ENCODE measurements around the gene PDS5B.

The PDS5B gene

DNA sequence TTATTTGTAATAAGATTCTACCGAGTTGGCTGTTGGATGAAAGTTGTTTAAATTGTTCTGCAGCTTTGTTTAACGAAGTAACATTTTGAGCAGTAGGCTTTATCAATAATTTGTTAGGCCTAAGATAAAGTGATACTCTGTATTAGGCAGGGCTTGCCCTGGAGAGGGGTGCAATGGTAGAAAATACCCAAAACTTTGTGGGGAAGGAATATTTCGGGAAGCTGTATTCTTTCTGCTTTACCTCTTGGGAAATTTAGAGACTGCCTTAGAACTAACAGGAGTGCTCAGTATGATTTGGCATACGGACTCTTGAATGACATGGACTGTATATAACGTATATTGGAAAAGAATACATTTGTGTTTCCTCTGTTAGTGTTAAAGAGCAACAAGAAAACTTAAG, 2.5 kb downstream of the PDS5B start:
- no peak for DNase-seq

GRCh38 chr13:32589471-32589870, 3.2 kb downstream of the PDS5B start:
- DNase-seq: no peak

DNA sequence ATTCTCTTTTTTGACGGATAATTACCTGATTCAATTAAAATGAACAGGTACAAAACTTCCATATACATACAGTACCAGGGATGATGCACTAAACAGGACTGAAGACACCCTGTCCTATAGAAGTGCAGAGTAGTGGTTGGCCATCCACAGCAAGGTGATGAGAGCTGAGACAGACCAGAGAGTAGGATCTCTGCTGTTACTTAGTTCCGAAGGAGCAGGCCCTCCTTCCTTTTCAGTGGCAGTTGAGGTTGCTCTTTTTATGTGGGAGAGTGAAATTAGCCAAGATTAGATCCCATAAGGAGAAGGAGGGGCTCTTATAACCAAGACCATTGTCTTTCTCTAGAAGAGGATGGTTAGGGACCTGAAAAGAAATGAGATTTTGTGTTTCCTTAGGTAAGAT, 4.0 kb downstream of the PDS5B start:
- DNase-seq: no peak

DNA sequence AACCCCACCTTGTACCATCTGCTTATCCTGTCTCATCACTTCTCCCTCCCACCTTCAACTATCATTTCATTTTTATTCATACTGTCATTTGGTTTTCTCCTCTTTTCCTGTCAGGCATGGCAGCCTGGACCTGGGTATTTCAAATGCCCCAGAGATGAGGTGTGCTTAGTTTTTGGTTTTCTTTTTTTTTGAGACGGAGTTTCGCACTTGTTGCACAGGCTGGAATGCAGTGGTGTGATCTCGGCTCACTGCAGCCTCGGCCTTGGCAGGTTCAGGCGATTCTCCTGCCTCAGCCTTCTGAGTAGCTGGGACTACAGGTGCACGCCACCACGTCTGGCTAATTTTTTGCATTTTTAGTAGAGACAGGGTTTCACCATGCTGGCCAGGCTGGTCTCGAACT, 5.8 kb downstream of the PDS5B start:
- DNase-seq: no peak

GRCh38 chr13:32594157-32594738, 8.0 kb downstream of the PDS5B start:
- DNase-seq: no peak

DNA sequence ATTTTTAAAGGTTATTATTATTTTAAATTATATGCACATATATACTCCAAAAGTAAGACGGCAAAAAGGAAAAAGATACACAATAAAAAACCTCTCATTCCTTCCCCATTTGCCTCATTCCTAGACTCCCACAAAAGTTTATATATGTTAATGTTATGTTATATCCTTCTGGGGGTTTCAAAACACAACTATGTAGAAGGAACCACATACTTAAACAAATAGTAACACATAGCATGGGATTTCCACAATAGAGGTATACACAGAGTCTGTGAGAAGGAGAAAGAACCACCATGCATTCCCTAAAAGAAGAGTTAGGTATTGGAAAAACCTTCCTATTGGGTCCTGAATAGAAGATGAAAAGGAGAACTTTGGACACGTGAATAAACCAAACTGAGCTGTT, 9.1 kb downstream of the PDS5B start:
- DNase-seq: no peak

DNA sequence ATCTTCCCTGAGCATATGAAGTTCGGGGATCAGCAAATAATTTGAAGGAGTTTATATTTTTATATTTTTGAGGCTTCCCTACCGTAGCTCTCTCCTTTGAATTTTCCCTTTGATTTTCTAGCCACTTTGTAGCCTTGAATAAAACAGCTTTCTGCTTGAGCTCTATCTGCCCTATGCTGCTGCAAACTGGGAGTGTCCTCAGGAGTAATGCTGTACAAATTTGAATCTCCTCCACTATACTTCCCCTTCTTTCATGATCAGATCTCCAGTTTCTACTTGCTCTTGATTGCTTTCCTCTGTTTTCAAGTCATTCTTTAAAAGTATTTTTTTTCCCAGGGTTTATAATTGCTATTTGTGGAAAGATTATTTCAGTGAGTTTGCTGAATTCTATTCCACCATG, 14.6 kb downstream of the PDS5B start:
- DNase-seq: no peak

DNA sequence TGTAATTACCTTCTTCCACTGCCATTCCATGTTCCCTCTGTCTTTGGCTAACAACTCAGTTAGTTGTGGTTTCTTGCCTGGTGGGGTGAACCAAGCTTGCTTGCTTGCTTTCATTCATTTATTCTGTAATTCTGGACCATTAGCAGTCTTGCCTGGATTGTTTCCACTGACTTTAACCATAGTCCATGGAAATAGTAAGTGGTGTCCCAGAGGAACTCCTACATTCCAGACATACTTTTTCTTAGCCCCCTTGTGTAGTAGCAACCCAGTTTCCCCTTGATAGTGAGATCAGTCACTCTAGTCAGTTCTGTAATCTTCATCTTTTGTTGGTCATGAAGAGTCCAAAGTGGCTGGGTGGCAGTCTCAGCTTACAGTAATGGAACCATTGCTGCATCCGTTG, 23.2 kb downstream of the PDS5B start:
- no peak for DNase-seq

- DNase-seq: no peak
Measured at GRCh38 chr13:32610538-32610937, 24.3 kb downstream of the PDS5B start.

- DNase-seq: no peak
Measured at GRCh38 chr13:32610977-32611376, 24.7 kb downstream of the PDS5B start.

DNA sequence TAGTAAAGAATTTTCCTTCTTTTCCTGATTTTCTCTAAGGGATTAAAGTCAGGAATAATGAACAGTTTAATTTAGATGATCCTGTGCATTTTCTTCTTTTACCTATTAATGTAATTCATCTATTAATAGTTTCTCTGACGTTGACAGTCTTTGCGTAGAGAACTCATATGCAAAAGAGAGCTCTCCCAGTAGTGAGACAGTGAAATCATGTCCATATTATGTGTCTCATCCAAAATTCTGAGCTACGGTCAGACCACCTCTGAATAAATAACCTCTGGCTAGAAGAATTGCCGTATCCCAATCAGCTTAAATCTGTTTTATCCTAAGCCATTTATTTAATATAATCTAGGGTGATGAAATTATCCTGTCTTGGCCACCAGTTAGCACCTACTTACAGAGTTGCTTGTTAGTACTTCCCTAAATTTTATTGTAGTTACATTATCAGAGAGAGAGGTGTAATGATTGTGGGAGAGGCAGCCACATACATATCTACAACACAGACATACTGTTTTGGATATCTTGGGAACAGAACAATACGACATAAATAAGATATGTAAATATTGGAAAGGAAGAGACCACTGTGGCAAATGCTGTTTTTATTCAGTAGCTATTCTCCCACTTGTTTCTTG, 30.7 kb downstream of the PDS5B start:
- DNase-seq: no peak

- DNase-seq: no peak
Measured at GRCh38 chr13:32622827-32623226, 36.6 kb downstream of the PDS5B start.

GRCh38 chr13:32624441-32624840, 38.2 kb downstream of the PDS5B start:
- no peak for DNase-seq

- DNase-seq: no peak
Measured at GRCh38 chr13:32627793-32628192, 41.5 kb downstream of the PDS5B start.

- no peak for DNase-seq
Measured at GRCh38 chr13:32629313-32629712, 43.1 kb downstream of the PDS5B start.

- DNase-seq: no peak
Measured at GRCh38 chr13:32629866-32630265, 43.6 kb downstream of the PDS5B start.

- DNase-seq: no peak
Measured at GRCh38 chr13:32632343-32632909, 46.2 kb downstream of the PDS5B start.

GRCh38 chr13:32636711-32637110, 50.5 kb downstream of the PDS5B start:
- DNase-seq: no peak

DNA sequence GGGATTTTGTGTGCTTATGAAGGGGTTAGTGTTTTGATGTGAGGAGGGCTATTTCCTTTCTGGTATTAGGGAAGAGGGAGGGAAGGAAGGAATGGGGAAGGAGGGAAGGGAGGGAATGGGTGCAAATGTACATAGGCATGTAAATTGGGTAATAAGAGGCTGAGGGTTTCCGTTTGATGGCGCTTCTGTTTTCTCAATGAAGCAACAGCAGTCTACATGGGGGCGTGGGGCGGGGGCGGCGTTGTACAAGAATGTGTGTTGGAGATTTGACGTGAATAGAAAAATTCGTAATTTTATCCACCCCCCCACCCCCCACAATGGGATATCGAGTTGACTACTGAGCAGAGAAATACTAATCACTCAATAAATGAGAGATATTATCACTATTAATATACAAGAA, 52.5 kb downstream of the PDS5B start:
- DNase-seq: no peak

- DNase-seq: no peak
Measured at GRCh38 chr13:32639502-32640105, 53.4 kb downstream of the PDS5B start.

DNA sequence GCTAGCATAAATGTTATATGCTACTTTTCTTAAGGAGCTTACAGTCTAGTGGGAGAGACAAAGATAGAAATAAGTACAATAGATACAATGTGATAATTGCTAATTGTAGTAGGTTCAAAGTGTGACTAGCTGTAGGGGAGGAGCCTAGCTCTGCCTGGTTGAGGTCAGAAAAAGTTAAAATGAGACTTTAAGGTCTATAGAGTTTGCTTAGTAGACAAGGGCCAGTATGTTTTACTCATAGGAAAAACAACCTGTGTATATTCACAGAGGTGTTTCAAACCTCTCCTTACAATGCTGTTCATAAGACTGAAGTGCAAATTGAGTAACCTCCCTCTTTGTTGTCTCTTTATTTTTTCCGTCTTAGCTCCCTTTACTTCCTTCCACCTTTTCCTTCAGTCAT, 56.1 kb downstream of the PDS5B start:
- no peak for DNase-seq

- no peak for DNase-seq
Measured at GRCh38 chr13:32642858-32643257, 56.6 kb downstream of the PDS5B start.

DNA sequence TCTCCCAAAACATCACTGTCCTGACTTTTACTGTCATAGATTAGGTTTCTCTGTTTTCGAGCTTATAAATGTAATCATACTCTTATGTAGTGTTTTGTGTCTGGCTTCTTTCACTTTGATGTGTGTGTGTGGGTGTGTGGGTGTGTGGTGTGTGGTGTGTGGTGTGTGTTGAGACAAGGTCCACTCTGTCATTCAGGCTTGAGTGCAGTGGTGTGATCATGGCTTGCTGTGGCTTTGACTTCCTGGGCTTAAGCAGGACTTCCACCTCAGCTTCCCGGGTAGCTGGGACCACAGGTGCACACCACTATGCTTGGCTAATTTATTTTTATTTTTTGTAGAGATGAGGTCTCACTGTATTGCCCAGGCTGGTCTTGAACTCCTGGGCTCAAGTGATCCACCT, 59.6 kb downstream of the PDS5B start:
- DNase-seq: no peak

DNA sequence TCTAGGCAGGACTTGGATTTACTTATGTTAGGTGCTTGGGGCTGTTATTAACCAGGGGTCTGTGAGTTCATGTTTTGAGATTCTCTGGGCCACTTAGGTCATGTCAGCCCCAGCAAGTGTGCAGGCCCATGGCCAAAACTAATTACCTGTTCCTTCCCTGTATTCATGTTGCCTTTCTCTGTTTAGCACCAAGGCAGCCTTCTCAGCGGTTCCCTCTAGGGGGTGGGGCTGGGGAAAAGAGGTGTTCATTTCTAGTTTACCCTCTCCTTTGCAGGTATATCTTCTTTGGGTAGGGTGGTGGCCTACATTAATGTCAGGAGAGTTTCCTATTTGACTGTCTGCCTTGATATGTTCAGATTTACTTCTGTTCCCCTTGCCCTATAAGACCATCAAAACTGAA, 61.7 kb downstream of the PDS5B start:
- DNase-seq: no peak
